SIG-M5 (cell line): ENCODE data around the gene GIGYF2.

Source experiments
- DNase-seq: peaks from one replicate; lab custom pipeline; 2025; lab: John Stamatoyannopoulos, UW

Gene GIGYF2

GRCh38 chr2:232761301-232761907 lies 64.3 kb downstream of the GIGYF2 start:
- no peak for DNase-seq

DNA sequence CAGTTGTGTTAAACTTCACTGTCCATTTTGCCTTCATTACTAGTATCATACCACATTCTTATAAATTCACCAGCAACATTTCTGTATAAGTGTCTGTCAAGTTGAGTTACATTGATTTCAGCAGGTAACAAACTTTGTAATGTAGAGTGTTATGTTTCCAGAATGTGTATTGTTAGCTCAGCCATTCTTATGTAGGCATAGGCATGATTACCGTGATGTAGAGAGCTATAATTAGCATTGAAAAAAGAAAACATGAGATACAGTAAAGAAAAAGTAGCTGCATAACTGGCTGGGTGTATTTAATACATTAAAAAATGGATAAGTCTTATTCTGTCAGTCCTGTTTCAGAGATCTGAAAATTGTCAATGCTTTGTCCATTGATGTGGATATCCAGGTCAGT lies 70.7 kb downstream of the GIGYF2 start:
- no peak for DNase-seq

GRCh38 chr2:232770207-232770606 lies 73.1 kb downstream of the GIGYF2 start:
- no peak for DNase-seq

DNA sequence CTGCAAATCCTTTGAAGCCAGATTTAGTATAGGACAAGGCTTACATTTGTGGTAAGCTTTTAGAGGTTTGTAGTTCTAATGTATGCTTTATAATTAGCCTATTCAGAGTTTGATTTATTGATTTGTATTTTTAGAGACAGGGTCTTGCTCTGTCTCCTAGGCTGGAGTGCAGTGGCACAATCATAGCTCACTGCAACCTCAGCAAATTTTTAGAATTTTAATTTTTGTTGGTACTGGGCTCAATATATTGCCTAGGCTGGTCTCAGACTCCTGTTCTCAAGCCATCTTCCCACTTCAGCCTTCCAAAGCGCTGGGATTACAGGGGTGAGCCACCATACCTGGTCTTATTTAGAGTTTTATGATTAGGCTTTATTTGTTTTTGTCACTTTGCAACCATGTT lies 74.7 kb downstream of the GIGYF2 start:
- DNase-seq, result no peak

GRCh38 chr2:232772531-232772930 lies 75.4 kb downstream of the GIGYF2 start:
- no peak for DNase-seq

- no peak for DNase-seq
Measured at GRCh38 chr2:232773815-232774214, 76.7 kb downstream of the GIGYF2 start.

DNA sequence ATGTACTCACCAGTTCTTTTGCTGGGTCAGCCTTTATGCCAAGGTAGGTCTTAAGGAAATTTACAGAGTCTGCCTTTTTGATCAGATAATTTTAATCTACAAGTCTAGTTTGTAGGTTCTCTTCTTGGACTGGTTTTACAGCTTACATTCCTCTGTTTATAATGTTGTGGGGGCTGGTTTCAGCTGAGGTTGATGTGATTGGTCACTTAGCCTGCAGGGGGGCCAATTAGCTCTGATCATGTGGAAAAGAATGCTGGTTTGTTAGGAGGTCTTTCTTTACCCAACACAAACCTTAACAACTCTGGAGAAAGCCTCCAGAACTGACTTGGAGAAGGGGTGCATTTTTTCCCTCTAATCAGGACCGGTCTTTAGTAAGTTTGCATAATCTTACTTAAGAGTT lies 79.3 kb downstream of the GIGYF2 start, which contains the start of gene KCNJ13:
Gene KCNJ13, minus strand, starts transcription at position 131 of the 400 bp plus-strand sequence. CDS start 5,203 bp downstream, outside the sequence.
- no peak for DNase-seq

DNA sequence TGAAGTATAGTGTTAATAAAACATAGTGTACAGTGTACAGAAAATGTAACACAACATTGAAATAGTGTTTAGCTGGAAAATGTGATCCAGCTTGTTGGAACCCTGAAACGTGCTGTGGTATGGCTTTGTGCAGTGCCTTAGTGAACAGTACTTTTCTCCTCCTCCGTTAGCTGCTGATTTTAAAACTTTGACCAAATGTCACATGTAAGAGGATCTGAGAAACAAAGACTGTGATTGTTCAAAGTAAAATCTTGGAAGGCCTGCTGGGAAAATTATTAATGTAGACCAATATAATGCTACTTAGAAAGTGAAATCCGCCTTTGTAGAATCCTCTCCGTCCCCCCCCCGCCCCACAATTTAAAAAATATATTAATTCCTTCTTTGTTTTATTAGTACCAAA lies 80.1 kb downstream of the GIGYF2 start:
- DNase-seq, result no peak

DNA sequence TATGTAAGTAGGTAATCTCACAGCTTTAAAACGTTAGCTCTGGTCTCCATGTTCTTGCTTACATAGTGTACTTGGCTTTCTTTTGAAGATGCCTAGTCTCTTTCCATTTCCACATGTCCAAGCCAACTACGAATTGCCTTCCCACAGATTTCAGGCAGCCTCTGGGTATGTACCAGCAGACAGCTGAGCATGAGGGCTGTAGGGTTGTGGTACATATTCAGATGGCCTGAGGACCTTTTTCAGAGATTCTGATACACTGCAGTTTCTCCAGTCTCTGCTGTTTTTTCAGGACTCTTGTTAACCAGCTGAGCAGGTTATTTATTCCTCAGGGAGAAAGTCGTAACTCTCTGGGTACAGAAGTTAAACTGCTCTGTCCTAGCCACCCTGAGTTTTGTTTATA lies 82.3 kb downstream of the GIGYF2 start:
- no peak for DNase-seq

DNA sequence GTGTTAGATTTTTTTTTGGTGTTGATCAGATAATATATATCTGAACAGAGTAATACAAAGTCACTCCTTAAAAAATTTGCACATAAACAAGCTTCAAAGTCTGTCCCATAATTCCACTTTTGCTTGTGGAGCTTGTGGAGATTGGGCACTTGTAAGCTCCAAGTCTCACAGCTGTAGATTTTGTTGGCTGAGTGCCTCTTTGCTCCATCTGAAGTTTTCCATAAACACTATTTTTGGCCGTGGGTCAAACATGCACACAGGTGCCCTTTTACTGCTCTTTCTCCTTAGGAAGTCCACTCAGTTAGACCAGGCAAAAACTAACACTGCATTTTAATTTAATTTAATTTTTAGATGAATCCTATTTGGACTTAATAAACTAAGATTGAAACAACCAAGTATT lies 82.8 kb downstream of the GIGYF2 start:
- DNase-seq, result no peak

DNA sequence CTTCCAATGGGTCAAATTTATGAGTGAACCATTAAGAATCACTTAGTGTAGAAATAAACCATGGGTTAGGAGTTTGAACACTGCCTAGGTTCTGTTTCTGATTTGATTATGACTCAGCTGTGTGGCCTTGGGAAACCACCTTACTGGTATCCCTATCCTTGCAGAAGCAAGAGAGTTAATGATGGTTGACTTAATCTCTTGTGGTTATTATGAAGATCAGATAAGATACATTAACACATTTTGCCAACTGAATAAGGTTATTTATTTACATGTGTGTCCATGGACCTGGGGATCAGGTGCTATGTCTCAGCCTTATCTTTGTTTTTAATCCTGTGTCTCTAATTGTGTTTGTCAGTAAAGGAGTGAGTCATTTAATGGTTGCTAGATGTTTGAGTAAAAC lies 84.6 kb downstream of the GIGYF2 start:
- DNase-seq, result no peak

- DNase-seq, result no peak
Measured at GRCh38 chr2:232783278-232783677, 86.1 kb downstream of the GIGYF2 start.

- no peak for DNase-seq
Measured at GRCh38 chr2:232787806-232788205, 90.7 kb downstream of the GIGYF2 start.

GRCh38 chr2:232789082-232789481 lies 92.0 kb downstream of the GIGYF2 start:
- DNase-seq, result no peak

DNA sequence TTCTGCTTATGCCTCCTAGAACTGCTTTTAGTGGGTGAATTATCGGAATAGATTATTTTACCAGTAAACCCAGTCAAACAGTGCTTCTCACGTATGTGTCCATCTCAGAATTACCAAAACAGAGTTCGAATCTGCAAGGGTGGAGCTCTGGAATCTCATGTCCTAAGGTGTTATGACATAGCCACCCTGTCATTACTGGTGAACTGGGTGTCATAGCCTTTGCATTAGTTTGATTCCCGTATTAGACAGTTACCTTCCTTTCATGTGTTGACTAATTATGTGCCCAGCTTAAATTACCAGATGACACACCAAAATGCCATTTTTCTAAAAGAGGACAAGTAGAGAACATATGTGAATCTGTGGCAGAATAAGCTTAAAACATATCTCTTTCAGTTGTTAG lies 94.4 kb downstream of the GIGYF2 start:
- DNase-seq, result no peak

GRCh38 chr2:232793271-232793670 lies 96.1 kb downstream of the GIGYF2 start:
- no peak for DNase-seq

DNA sequence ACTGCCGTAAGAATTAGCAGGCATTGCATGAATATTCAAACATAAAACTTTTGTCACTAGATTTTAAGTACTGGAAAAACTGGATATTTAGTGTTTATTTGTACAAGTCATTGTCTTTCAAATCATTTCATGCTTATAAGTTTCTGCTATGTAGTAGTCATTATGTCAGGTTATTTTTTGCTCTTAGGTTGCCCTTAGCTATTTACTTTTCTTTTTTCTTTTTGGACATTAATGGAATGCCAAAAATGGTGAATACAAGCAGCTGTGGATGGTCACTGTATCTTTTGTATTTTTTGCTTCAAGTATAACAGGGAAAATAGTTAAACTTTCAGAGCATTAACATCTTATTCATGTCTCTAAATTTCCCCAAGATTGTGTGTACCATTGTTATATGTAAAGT lies 97.8 kb downstream of the GIGYF2 start:
- DNase-seq, result no peak

DNA sequence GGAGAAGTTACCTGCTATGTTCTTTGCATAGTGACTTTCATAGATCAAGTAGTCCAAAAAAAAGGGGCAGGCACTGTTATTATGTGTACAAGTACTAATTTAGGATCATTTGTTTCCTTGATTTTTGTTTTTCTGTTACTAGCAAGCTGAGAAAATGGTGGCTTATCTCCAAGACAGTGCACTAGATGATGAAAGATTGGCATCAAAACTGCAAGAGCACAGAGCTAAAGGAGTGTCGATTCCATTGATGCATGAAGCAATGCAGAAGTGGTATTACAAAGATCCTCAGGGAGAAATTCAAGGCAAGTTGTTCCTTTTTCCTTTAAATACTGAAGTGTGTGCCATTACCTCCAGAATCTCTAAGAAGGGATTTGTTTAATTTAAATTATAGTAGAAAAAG lies 98.8 kb downstream of the GIGYF2 start:
- no peak for DNase-seq

GRCh38 chr2:232798187-232798586 lies 101.1 kb downstream of the GIGYF2 start:
- no peak for DNase-seq

DNA sequence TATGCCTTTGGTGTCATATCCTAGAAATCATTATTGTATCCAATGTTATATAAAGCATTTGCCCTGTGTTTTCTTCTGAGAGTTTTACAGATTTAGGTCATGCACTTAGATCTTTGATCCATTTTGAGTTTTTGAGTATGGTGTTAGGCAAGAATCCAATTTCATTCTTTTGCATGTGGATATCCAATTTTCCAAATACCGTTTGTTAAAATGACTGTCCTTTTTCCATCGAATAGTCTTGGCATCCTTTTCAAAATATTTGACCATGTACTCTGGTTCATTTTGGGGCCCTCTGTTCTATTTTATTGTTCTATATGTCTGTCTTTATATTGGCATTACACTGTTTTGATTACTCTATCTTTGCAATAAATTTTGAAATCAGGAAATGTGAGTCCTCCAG lies 103.0 kb downstream of the GIGYF2 start:
- DNase-seq, result no peak

DNA sequence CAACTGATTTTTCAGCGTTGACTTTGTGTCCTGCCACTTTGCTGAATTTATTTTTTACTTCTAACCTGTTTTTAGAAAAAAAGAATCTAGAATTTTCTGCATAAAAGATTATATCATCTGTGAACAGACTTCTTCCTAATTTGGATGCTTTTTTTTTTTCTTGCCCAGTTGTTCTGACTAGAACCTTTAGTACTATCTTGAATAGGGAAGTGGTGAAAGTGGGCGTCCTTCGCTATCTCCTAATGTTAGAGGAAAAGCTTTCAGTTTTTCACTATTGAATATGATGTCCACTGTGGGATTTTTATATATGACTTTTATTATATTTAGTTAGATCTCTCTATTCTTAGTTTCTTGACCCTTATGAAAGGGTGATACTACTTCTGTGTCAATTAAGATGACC lies 105.0 kb downstream of the GIGYF2 start:
- DNase-seq, result no peak

GRCh38 chr2:232809349-232810124 lies 112.4 kb downstream of the GIGYF2 start:
- no peak for DNase-seq

DNA sequence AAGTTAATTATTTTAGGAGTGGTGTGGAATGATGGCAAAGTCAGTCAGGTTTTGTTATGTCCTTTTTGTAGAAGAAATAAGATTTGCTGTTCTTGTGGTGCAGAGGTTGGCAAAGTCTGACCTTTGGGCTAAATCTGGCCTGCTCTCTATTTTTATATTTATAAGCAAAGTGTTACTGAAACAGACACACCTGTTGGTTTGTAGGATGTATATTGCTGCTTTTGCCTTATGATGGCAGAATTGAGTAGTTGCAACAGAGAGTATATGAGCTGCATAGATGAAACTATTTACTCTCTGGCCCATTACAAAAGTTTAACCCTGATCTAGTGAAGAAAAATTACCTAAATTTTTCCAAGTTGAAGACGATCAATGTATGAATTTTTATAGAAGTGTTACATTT lies 113.3 kb downstream of the GIGYF2 start:
- DNase-seq, result no peak

DNA sequence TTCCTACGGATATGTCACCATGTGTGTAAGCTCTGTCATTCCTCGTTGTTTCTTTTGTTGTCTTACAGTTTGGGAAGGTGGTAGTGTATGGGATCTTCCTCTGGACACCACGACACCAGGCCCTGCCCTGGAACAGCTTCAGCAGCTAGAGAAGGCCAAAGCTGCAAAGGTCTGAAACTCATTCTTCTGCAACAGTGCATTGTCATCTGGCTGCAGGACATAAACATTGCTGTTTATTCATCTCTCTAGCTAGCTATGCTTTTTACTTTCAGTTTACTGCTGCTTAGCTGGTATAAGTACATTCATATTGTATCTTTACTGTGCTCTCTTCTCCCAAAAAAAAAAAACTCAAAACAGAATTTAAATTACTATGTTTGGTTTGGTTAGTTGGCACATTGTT lies 118.4 kb downstream of the GIGYF2 start:
- no peak for DNase-seq
